ENCODE results near the gene CCDC12.

GRCh38 chr3:46929324-46929723 is 47.2 kb downstream of the CCDC12 start:
- TF ChIP-seq CHD2 (IDR thresholded peaks at IDR 0.05; ENCODE audit: low read depth, low read length) (no peak), HDAC6 (IDR thresholded peaks at IDR 0.05; ENCODE audit: low read depth, low read length) (no peak), YBX1 (IDR thresholded peaks at IDR 0.05) (no peak), NR2C2 (CRISPR knock-in tag; IDR thresholded peaks at IDR 0.05) (no peak), NR2C2 (tag; IDR thresholded peaks at IDR 0.05) (no peak)
